HEK293 (cell line): ENCODE results near the gene DNAJC5.

ENCODE experiments used
- CTCF ChIP-seq: fragments of 450-650 bp; formaldehyde crosslinking; IDR thresholded peaks from 2 replicates; pipeline ENCODE4 v1.5.1; 2016; ENCODE audit warnings: missing biosample characterization, missing genetic modification characterization
- REST ChIP-seq: fragments of 450-650 bp; formaldehyde crosslinking; IDR thresholded peaks from 2 replicates; pipeline ENCODE4 v1.5.1; 2016; ENCODE audit warnings: missing biosample characterization, missing genetic modification characterization
- ZNF23 ChIP-seq: fragments of 450-650 bp; formaldehyde crosslinking; IDR thresholded peaks from 2 replicates; pipeline ENCODE4 v1.5.1; 2016; ENCODE audit warnings: missing biosample characterization, missing genetic modification characterization, borderline replicate concordance
- ZNF433 ChIP-seq: fragments of 450-650 bp; formaldehyde crosslinking; IDR thresholded peaks from 2 replicates; pipeline ENCODE4 v1.5.1; 2016; ENCODE audit warnings: missing biosample characterization, missing genetic modification characterization, low read depth
- ZNF768 ChIP-seq: fragments of 450-650 bp; formaldehyde crosslinking; IDR thresholded peaks from 2 replicates; pipeline ENCODE4 v1.5.1; 2018; ENCODE audit warnings: missing biosample characterization, mild to moderate bottlenecking, missing genetic modification characterization
- ZNF830 ChIP-seq: fragments of 450-650 bp; IDR thresholded peaks from 2 replicates; pipeline ENCODE4 v1.5.0; 2018; ENCODE audit warnings: missing biosample characterization, missing genetic modification characterization, low read depth, mild to moderate bottlenecking, moderate library complexity

- TF ChIP-seq CTCF (tag by site-specific recombination) (no peak), ZNF433 (tag by site-specific recombination) (no peak), ZNF830 (tag by site-specific recombination) (no peak), ZNF768 (no peak), REST (no peak), ZNF23 (tag by site-specific recombination) (no peak)
Observed at GRCh38 chr20:63963784-63964301, 68.9 kb downstream of the DNAJC5 start.
